ENCODE data around the gene ELMO1.

DNA sequence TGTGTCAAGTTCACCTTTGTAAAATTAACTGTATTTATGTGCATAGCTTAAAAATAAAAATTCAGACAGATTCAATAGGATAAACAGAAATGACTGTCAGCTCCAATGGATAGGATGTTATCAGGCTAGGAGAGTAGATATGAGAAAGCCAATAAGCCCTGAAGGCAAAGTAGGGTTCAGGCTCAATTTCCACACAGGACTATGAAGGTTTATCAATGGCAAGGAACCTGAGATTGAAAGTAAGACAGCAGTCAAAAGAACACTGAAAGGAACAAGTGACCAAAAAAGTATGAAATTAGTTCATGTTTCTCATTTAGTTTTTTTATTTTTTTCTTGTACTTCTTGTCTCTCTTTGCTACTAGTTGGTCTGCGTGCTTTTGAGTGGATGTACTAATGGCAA, 121.4 kb downstream of the ELMO1 start:
- TF ChIP-seq FOXA1 (IDR thresholded peaks at IDR 0.05), result no peak
- no peak for TF ChIP-seq ARNT (IDR thresholded peaks at IDR 0.05)
- TF ChIP-seq ELF4 (IDR thresholded peaks at IDR 0.05), result no peak
- TF ChIP-seq FOXM1 (IDR thresholded peaks at IDR 0.05; ENCODE audit: borderline replicate concordance), result no peak
- TF ChIP-seq, protein P1, sequence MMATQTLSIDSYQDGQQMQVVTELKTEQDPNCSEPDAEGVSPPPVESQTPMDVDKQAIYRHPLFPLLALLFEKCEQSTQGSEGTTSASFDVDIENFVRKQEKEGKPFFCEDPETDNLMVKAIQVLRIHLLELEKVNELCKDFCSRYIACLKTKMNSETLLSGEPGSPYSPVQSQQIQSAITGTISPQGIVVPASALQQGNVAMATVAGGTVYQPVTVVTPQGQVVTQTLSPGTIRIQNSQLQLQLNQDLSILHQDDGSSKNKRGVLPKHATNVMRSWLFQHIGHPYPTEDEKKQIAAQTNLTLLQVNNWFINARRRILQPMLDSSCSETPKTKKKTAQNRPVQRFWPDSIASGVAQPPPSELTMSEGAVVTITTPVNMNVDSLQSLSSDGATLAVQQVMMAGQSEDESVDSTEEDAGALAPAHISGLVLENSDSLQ (IDR thresholded peaks at IDR 0.05), result no peak
- no peak for TF ChIP-seq SP1 (IDR thresholded peaks at IDR 0.05)
- no peak for TF ChIP-seq CTBP1 (IDR thresholded peaks at IDR 0.05; ENCODE audit: borderline replicate concordance)
- no peak for TF ChIP-seq SUZ12 (IDR thresholded peaks at IDR 0.05)
- TF ChIP-seq BHLHE40 (IDR thresholded peaks at IDR 0.05; ENCODE audit: borderline replicate concordance), result no peak
- TF ChIP-seq NFRKB (IDR thresholded peaks at IDR 0.05), result no peak
- TF ChIP-seq L3MBTL2 (conservative IDR thresholded peaks at IDR 0.05), result no peak
- no peak for TF ChIP-seq TARDBP (IDR thresholded peaks at IDR 0.05)
- TF ChIP-seq ZNF384 (IDR thresholded peaks at IDR 0.05), result no peak
